ENCODE results near the gene COIL. TPM values are rescaled to one million over a fixed set of nuclear protein-coding genes. Genes with fewer than 3 reads are reported as not detected.

COIL gene
- total and polyA plus RNA-seq, 2 of the 13 experiments (the other 11 are each of a cell fraction or from before 2014, with no cell fraction given), result 8.1 to 29.4 TPM

- TF ChIP-seq ZNF235 (CRISPR knock-in tag; IDR thresholded peaks at IDR 0.05; ENCODE audit: borderline replicate concordance) (no peak), CEBPG (CRISPR knock-in tag; IDR thresholded peaks at IDR 0.05) (no peak), SMC3 (IDR thresholded peaks at IDR 0.05; ENCODE audit: low read length) (peak; percentile 61), POGZ (CRISPR knock-in tag; IDR thresholded peaks at IDR 0.05) (no peak), ZNF232 (CRISPR knock-in tag; IDR thresholded peaks at IDR 0.05; ENCODE audit: borderline replicate concordance) (no peak), RFX5 (IDR thresholded peaks at IDR 0.05; ENCODE audit: low read depth, low read length) (no peak), NCOA5 (CRISPR knock-in tag; IDR thresholded peaks at IDR 0.05) (0 out of 2 replicates have a peak, but pooled peaks have one; percentile 25), ERF (CRISPR knock-in tag; IDR thresholded peaks at IDR 0.05) (peak; percentile 46; the same call in 1 of the 2 replicates), FOSL1 (CRISPR knock-in tag; IDR thresholded peaks at IDR 0.05; ENCODE audit: borderline replicate concordance) (no peak), BHLHE40 (IDR thresholded peaks at IDR 0.05; ENCODE audit: low read length) (no peak), NAIF1 (CRISPR knock-in tag; IDR thresholded peaks at IDR 0.05; ENCODE audit: borderline replicate concordance) (no peak), ZNF24 (IDR thresholded peaks at IDR 0.05) (no peak), ZNF607 (CRISPR knock-in tag; IDR thresholded peaks at IDR 0.05; ENCODE audit: borderline replicate concordance) (no peak), MZF1 (CRISPR knock-in tag; IDR thresholded peaks at IDR 0.05; ENCODE audit: borderline replicate concordance) (no peak), YY1 (IDR thresholded peaks at IDR 0.05; ENCODE audit: insufficient read depth, insufficient replicate concordance, low read depth, low read length) (no peak), MTERF4 (CRISPR knock-in tag; IDR thresholded peaks at IDR 0.05) (no peak), PRPF4 (IDR thresholded peaks at IDR 0.05; ENCODE audit: low read depth, low read length, poor library complexity, severe bottlenecking) (no peak), IKZF1 (IDR thresholded peaks at IDR 0.05) (no peak), TFDP1 (CRISPR knock-in tag; IDR thresholded peaks at IDR 0.05; ENCODE audit: borderline replicate concordance) (no peak), KLF16 (CRISPR knock-in tag; IDR thresholded peaks at IDR 0.05) (0 out of 4 replicates have a peak, but pooled peaks of 1 of the 2 experiments have one; percentile 36), CCDC6 (CRISPR knock-in tag; IDR thresholded peaks at IDR 0.05) (no peak), ZNF580 (CRISPR knock-in tag; IDR thresholded peaks at IDR 0.05; ENCODE audit: borderline replicate concordance, low read depth) (no peak)
- TF ChIP-seq, protein P1, sequence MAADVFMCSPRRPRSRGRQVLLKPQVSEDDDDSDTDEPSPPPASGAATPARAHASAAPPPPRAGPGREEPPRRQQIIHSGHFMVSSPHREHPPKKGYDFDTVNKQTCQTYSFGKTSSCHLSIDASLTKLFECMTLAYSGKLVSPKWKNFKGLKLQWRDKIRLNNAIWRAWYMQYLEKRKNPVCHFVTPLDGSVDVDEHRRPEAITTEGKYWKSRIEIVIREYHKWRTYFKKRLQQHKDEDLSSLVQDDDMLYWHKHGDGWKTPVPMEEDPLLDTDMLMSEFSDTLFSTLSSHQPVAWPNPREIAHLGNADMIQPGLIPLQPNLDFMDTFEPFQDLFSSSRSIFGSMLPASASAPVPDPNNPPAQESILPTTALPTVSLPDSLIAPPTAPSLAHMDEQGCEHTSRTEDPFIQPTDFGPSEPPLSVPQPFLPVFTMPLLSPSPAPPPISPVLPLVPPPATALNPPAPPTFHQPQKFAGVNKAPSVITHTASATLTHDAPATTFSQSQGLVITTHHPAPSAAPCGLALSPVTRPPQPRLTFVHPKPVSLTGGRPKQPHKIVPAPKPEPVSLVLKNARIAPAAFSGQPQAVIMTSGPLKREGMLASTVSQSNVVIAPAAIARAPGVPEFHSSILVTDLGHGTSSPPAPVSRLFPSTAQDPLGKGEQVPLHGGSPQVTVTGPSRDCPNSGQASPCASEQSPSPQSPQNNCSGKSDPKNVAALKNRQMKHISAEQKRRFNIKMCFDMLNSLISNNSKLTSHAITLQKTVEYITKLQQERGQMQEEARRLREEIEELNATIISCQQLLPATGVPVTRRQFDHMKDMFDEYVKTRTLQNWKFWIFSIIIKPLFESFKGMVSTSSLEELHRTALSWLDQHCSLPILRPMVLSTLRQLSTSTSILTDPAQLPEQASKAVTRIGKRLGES (CRISPR knock-in tag; IDR thresholded peaks at IDR 0.05; ENCODE audit: borderline replicate concordance), result no peak
- TF ChIP-seq, protein P2, sequence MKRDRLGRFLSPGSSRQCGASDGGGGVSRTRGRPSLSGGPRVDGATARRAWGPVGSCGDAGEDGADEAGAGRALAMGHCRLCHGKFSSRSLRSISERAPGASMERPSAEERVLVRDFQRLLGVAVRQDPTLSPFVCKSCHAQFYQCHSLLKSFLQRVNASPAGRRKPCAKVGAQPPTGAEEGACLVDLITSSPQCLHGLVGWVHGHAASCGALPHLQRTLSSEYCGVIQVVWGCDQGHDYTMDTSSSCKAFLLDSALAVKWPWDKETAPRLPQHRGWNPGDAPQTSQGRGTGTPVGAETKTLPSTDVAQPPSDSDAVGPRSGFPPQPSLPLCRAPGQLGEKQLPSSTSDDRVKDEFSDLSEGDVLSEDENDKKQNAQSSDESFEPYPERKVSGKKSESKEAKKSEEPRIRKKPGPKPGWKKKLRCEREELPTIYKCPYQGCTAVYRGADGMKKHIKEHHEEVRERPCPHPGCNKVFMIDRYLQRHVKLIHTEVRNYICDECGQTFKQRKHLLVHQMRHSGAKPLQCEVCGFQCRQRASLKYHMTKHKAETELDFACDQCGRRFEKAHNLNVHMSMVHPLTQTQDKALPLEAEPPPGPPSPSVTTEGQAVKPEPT (CRISPR knock-in tag; IDR thresholded peaks at IDR 0.05; ENCODE audit: low read depth), result no peak
Measured at GRCh38 chr17:57009737-57010445, 49.0 kb upstream of the COIL start (continued).
